NCI-H1694 treated with DMSO at 0.1 percent for 48 hours (cell line): ENCODE data around the gene LCE2B.
"Not testable (repeated sequence)": the region's sequence is repeated elsewhere in the genome, so short reads cannot be mapped to it uniquely, and the experiment has no call there.

Source experiments
- DNase-seq: peaks from one replicate; lab custom pipeline; 2025; lab: John Stamatoyannopoulos, UW

LCE2B gene, protein sequence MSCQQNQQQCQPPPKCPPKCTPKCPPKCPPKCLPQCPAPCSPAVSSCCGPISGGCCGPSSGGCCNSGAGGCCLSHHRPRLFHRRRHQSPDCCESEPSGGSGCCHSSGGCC

DNA sequence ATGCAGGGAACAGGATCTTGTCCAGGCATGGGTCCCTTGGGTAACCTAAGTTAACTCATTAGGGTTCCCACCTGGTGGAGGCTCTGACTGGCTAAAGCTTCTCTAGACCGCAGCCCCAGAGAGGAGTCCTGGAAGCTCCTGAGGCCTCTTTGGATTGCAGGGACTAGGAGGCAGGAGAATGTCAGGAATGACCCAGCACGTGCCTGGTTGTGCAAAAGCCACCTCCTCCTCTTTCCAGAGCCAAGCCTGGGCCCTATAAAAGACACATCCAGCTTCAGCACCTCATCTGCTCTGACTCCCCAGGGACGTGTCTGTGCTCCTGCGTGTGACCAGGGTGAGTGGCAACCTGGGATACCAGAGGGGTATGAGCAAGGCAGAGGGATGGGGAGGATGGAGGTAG is at the start of gene LCE2B:
LCE2B (plus strand) TSS at position 301 of the 400 bp plus-strand sequence. CDS start 721 bp downstream, outside the sequence.
- DNase-seq = not testable (repeated sequence)

DNA sequence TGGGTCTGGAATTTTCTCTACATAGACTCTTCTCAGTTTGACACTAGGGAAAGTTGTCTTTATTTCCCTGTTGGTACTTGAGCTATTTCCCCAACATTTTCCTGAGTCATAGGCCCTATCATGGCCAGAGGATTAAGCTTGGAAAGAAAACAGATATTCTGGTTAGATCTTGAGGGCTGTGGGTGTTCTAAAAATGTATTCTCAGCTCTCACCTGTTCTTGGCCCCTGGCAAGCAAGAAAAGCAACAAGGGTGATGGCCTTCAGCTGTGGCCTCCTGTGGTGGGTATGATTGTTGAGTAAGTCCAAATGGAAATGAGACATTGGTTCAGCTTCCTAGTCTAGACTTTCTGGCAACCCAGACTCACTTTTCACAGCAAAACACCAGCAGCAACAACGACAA is 45.6 kb upstream of the LCE2B start:
- DNase-seq = no peak

DNA sequence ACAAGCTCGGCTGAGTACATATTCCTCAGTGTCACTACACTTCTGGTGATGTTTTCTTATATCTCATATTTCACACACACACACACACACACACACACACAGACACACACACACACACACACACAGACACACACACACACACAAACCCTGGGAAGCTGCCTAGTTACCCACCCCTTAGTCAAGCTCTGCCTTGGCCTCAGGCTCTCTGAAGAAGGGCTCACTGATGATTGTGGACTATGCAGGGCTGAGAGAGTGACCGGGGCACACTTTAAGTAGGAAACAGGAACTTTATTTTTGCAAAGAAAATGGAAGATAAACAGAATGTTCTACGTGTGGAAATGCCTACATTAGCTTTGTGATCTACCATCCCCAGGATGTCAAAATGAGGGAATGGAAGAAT is 42.0 kb upstream of the LCE2B start:
- no peak for DNase-seq

DNA sequence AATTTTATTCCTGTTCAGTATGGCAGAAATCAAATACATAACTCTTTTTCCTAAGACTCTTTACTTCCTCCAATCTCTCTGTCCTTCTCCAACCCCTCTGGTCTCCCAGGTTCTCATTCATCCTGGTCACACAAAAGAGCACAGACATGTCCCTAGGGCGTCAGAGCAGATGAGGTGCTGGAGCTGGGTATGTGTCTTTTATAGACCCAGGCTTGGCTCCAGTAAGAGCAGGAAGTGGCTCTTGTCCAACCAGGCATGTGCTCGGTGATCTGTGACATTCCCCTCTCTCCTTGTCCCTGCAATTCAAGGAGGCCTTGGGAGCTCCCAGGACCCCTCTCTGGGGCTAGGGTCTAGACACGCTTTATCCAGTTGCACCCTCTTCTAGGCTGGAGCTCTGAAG is 40.8 kb upstream of the LCE2B start:
- DNase-seq = no peak

DNA sequence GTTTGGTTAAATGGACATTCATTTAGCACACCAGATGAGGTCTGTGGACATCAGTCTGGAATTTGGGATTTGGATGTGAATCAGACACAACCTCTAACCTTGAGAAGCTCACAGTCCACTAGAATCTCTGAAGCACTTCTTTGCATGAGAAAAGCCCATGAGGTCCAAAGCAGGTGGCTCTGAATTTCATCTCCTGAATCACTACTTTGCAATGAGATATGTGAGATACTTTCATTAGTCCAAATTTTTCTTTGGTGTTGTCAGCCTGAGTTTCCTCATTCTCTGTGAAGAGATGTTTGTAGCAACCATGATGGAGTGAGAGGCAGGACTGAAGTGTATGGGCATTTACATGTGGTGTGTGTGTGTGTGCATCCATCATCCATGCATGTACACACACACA is 39.3 kb upstream of the LCE2B start:
- no peak for DNase-seq

DNA sequence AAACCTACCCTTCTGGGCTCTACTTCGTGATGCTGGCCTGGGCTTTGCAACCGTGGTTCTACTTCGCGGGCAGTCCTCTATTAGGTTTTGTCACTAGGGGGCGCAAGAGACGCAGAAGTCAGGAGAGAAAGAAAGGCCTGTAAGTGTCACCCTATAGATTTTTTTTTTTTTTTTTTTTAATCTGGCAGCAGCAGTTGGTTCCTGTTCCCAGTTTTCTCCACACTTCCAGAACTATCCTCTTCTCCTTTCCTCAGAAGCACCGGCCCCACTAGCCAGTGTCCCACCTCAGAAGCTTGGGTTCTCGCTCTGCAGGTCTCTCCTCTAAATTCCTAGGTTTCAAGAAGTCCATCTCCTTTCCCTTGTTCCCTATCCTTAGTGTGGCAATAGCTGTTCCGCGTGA is 31.8 kb upstream of the LCE2B start:
- DNase-seq = peak; percentile 37

DNA sequence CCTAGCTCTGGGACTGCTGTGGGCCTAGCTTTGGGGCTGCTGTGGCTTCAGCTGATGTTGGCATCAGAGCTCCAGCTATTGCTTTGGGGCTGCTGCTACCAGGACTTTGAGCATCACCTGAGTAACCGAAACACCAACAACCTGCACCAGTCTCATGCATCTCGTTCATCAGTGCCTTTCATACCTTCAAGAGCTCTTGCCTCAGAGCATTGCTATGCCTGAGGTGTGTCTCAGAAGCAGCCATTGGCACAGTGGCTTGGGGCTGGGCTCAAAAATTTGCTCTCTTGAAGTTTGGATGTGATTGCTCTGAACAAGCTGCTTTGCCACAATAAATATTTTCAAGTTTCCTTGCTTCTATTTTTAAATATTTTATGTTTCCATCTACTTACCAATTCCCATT is 29.5 kb upstream of the LCE2B start:
- no peak for DNase-seq

DNA sequence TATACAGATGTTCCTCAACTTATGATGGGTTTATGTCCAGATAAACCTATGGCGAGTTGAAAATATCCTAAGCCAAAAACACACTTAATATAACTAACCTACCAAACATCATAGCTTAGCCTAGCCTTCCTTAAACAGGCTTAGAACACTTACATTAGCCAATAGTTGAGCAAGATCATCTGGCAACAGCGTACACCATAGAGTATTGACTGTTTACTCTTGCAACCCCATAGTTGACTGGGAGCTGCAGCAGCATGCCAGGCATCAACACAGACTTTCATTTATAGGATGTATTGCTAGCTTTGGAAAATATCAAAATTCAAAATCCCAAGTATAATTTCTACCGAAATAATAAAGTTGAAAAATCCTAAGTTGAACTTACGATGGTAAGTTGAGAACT is 28.2 kb upstream of the LCE2B start:
- DNase-seq = no peak

DNA sequence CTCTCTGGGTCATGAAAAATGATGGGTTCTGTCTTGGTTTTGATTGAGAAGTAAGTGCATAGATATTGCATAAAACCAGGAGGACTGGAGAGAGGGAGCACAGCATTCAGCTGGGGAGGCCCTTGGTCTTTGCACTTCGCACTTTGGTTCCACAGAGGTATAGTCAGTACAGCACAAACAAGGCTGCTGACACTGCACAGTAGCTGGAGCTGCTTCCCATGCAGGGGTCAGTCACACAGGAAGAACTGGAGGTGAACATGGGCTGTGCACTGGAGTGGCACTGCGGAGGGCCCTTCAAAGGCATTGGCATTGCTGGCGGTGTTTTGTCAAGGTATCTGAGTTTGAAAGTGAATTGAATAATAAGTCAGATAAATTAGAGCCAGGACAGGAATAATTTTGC is 27.3 kb upstream of the LCE2B start:
- no peak for DNase-seq

DNA sequence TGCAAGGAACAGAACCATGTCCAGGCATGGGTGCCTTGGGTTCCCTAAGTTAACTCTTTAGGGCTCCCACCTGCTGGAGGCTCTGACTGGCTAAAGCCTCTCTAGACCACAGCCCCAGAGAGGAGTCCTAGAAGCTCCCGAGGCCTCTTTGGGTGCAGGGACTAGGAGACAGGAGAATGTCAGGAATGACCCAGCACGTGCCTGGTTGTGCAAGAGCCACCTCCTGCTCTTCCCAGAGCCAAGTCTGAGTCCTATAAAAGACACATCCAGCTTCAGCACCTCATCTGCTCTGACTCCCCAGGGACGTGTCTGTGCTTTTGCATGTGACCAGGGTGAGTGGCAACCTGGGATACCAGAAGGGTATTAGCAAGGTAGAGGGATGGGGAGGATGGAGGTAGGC is 22.8 kb upstream of the LCE2B start, which contains the start of gene LCE2D:
LCE2D (plus strand) TSS at position 283 of the 400 bp plus-strand sequence. CDS start 726 bp downstream, outside the sequence.
- no peak for DNase-seq

DNA sequence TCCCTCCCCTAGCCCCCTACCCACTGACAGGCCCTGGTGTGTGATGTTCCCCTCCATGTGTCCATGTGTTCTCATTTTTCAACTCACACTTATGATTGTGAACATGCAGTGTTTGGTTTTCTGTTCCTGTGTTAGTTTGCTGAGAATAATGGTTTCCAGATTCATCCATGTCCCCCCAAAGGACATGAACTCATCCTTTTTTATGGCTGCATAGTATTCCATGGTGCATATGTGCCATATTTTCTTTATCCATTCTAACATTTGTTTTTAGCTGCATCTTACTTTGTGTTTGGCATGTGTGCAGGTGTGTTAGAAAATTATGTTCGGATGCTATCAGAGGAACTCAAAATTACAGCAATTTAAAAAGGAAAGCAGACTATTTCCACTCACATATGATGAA is 19.8 kb upstream of the LCE2B start:
- DNase-seq = not testable (repeated sequence)

DNA sequence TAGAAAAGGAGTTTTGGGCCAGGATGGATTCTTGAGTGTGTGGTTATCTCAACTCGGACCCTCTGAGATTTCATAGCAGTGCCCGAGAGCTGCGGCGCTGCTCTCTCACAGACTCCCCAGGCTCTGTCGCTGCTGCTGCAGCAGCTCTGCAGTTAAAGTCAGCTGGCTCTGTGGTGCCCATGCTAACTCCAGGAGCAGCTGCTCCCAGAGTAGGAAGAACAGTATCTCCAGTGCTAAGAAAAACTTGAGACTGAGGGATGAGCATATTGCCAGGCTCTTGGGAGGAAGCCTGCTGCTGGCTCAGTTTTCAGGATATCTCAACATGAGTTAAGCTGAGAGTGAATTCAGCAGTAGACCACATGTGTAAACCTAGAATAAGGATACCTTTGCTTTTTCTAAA is 18.3 kb upstream of the LCE2B start:
- no peak for DNase-seq

DNA sequence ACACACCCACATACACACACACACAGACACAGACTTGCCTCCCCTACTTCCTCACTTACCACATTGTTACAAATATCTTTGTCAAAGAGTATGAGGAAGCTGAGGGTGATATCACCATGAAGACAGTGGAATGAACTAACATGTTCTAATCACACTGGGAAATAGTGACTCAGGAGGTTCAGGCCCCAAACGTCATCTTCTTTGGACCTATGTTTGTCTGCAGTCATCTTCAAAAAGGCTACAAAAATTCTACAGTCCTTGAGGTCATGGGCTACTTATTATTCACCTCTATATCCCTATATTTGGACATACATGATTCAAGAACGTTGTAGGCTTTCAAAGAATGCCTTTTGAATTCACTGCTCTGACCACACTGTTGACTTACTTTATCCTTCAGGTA is 12.9 kb upstream of the LCE2B start:
- no peak for DNase-seq

DNA sequence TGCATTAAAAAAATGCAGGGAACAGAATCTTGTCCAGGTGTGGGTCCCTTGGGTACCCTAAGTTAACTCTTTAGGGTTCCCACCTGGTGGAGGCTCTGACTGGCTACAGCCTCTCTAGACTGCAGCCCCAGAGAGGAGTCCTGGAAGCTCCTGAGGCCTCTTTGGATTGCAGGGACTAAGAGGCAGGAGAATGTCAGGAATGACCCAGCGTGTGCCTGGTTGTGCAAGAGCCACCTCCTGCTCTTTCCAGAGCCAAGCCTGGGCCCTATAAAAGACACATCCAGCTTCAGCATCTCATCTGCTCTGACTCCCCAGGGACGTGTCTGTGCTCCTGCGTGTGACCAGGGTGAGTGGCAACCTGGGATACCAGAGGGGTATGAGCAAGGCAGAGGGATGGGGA is 10.9 kb upstream of the LCE2B start, which contains the start of gene LCE2C:
LCE2C (plus strand) TSS at position 297 of the 400 bp plus-strand sequence. CDS start 737 bp downstream, outside the sequence.
- not testable (repeated sequence) for DNase-seq

DNA sequence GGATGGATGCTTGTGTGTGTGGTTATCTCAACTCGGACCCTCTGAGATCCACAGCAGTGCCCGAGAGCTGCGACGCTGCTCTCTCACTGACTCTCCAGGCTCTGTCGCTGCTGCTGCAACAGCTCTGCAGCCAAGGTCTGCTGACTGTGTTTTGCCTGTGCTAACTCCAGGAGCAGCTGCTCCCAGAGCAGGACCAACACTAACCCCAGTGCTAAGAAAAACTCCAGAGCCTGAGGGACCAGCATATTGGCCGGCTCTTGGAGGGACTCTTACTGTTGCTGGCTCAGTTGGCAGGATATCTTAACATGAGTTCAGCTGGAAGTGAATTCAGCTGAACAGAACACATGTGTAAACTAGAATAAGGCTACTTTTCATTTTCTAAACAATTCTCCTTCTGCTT is 6.5 kb upstream of the LCE2B start:
- DNase-seq = no peak

DNA sequence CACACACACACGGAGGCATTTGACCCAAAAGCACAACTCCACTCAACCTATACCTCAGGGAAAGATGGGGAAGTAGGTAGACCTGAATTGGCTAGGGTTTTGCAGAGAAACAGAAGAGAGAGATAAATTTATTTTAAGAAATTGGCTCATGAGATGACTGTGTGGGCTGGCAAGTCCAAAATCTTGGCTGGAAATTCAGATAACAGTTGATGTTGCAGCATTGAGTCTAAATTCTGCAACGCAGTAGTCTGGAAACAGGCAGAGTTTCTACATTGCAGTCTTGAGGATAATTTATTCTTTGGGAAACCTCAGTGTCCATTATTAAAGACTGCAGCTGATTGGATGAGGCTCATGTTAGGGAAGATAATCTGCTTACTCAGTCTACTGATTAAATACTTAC is 4.3 kb upstream of the LCE2B start:
- no peak for DNase-seq

DNA sequence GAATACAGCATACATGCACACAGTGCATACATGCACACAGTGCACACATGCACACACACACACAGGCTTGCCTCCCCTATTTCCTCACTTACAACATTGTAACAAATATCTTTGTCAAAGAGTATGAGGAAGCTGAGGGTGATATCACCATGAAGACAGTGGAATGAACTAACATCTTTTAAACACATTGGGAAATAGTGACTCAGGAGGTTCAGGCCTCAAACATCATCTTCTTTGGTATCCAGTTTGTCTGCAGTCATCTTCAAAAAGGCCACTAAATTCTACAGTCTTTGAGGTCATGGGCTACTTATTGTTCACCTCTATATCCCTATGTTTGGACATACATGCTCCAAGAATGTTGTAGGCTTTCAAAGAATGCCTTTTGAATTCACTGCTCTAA is 2.1 kb upstream of the LCE2B start:
- no peak for DNase-seq

DNA sequence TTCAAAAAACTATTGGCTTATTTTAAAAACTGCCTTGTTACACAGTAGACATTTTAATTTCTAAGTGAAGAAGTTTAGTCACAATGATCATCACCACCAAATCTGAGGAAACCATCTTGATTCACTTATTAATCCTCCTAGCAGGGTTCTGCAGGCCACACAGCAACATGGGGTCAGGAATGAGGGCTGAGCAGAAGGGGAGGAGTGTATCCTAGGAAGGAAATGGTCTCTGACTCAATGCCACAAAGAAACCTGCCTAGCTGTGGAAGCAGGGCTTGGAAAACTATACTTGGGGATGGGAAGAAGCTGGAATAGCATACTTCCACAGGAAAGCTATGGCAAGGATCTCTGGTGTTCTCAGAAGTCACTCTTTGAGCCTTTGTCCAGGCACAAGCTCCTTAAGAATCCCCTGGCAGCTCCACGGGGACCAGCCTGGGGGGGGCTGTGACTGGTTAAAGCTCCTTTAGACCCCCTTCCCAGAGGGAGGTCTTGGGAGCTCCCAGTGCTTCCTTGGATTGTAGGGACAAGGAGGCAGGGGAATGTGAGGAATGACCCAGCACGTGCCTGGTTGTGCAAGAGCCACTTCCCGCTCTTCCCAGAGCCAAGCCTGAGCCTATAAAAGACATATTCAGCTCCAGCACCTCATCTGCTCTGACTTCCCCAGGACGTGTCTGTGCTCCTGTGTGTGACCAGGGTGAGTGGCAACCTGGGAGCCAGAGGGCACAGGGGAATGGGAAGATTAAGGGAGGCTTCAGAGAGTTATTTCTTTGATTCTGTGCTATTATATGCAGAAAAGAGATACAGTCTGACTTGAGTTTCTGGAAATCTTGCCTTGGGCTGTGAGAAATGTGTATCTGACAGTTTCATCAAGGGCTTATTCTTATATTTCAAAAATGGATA is 12.0 kb downstream of the LCE2B start, which contains the start of gene LCE2A:
LCE2A (plus strand) TSS at position 645 of the 900 bp plus-strand sequence. CDS start 557 bp downstream, outside the sequence.
- no peak for DNase-seq

DNA sequence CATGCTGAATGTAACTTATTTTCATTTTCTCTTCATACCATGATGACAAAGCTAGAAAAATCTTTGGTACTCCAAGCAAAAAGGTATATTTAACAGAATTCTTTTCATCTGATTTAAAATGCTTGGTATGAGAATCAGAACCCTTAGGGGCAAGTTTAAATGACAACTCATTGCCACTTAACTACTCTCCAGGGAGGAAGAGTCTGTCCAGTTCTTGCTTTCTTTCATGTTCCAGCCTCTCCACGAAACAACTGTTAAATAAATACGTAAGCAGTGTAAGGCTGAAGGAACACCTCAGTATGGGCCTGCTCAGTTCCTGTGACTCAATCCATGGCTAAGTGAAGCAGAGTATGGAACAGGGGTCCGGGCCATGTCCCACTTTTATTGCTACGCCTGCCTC is 13.8 kb downstream of the LCE2B start:
- no peak for DNase-seq

DNA sequence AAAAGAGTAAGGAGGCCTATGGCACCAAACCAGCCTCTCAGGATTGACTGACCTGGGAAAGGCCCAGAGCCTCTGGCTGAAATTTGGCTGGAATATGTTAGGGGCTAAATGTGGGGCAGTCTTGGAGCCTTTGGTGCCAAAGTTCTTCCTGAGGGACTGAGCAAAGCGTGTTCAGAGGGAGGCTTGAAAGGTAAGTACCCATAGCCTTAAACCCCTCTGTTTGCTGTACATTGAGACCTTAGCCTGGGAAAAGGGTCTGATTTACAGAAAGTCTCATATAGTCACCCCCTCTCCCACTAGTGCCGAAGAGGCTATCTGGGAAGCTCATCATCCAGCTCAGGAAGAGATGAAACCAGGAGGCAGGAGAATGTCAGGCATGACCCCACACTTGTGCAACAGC is 21.9 kb downstream of the LCE2B start, which contains the start of gene LCE4A:
LCE4A (plus strand) TSS at position 301 of the 400 bp plus-strand sequence. CDS start 916 bp downstream, outside the sequence.
- no peak for DNase-seq

DNA sequence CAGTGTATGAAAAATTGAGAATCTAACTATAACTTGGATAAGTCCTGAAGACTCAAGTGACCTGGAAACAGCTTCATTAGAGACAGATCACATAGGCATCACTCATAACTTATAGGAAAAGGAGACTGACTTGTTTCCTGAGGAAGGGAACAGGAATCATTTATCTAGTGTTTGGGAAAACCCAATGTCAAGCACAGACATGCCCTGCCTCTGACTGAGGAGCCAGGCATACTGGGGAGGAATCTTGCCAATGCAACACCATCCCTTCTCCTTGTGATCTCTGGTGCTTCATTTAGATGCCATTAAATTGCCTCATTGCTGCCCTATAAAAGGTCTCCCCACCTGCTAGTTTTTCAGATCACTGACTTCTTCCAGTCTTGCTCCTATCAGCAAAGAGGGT is 32.3 kb downstream of the LCE2B start:
- no peak for DNase-seq

DNA sequence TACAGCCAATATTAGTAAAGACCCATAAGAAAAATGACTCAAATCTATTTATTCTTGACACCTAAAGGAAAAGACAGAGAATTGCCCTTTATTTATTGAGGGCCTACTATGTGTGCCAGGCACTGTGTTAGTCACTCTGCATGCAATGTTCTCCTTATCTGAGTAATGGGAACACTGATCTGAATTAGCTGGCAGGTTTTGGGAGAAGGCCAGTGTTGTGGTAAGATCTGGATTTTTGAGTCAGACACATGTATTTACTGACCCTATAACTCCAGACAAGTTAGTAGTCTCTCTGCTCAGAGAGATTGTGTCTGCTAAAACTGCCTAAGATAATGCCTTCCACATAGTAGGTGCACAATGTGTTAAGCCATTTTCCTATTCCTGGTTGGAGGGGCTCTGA is 39.3 kb downstream of the LCE2B start:
- no peak for DNase-seq

DNA sequence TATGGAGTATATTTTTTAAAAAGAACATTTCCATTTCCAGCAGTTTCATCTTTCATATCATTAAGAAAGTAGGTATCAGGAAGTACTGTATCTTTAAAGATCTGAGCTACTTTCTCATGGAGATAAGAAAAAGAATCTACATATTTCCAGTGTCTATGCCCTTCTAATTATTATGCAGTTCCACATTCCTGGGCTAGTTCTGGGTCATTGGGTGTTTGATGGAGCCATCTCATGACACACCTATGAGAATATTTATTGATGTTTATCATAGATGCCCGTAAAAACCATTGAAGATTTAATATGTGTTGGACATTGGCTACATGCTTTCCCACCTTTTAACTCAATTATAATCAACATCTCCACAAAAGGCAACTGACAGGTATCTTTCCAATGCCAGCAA is 43.1 kb downstream of the LCE2B start:
- DNase-seq = no peak
